GM12892 (cell line): ENCODE results near the gene KLC4.

ENCODE experiments used
- POLR2A ChIP-seq: IDR thresholded peaks from 2 replicates; pipeline ENCODE4 v1.6.1; 2011; ENCODE audit warnings: low read depth, low read length, control low read depth
- POLR2AphosphoS5 ChIP-seq: IDR thresholded peaks from 2 replicates; pipeline ENCODE4 v1.6.1; 2011; ENCODE audit warnings: low read depth, low read length, control low read depth
- TAF1 ChIP-seq: IDR thresholded peaks from 2 replicates; pipeline ENCODE4 v1.6.1; 2011; ENCODE audit warnings: low read depth, mild to moderate bottlenecking, control low read depth, low read length, borderline replicate concordance

DNA sequence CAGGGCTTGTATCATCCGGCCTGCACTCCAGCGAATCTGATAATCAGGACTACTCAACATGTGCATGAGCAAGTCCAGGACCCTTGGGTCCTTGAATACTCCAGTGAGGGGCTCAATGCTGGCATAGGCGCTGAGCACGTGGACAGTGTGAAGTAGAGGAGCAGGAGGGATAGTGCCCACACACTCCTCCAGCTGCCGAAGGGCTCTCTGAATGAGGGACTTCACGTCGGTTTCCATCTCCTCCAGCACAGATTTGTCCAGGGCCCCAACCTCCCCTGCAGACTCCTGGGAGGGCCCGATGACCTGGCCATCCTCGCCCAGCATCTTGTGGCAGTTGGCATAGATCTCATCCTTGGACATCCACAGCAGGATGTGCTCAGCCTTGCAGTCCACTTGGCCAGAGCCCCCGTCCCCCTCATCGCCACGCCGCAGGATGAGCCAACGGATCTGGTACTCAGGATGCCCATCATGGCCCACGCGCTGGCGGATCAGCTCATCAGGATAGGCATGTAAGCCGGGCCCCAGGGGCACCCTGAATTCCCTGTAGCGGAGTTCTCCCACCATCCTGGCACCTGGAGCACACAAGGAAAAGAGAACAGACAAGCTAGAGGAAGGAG lies 7.1 kb upstream of the KLC4 start:
- no peak for TF ChIP-seq POLR2A
- no peak for TF ChIP-seq POLR2AphosphoS5
- TF ChIP-seq TAF1 = no peak
